Neural cell (in vitro differentiated cells): Measurements from ENCODE around the gene MUC5B. TPM values are rescaled to one million over a fixed set of nuclear protein-coding genes. Genes with fewer than 3 reads are reported as not detected.
"Not testable (repeated sequence)": the region's sequence is repeated elsewhere in the genome, so short reads cannot be mapped to it uniquely, and the experiment has no call there.

Experiments used
- H2AFZ ChIP-seq: fragments of 200-600, 300-800 bp; sonication (generic), shearing (Covaris generic); 2 replicates; pipeline ENCODE4 v1.6.0; 2014; ENCODE audit warnings: low read depth, mild to moderate bottlenecking, antibody characterized with exemption, low read length, moderate library complexity
- H3F3A ChIP-seq: fragments of 200-600 bp; shearing (Covaris generic); 2 replicates; pipeline ENCODE4 v1.6.1; 2016; ENCODE audit warnings: mild to moderate bottlenecking, moderate library complexity, mixed read lengths, antibody characterized with exemption, low read length; ENCODE audit not compliant: insufficient read depth, poor library complexity, severe bottlenecking
- H3K27ac ChIP-seq: fragments of 200-600, 300-800 bp; sonication (generic), shearing (Covaris generic); 2 replicates; pipeline ENCODE4 v1.5.1; 2014; ENCODE audit warnings: mild to moderate bottlenecking, low read length, moderate library complexity
- H3K27me3 ChIP-seq: fragments of 300-800, 200-600 bp; sonication (generic), shearing (Covaris generic); 2 replicates; pipeline ENCODE4 v1.6.0; 2014; ENCODE audit warnings: mild to moderate bottlenecking, low read depth, low read length, moderate library complexity; ENCODE audit not compliant: insufficient read depth
- H3K36me3 ChIP-seq: fragments of 300-800, 200-600 bp; sonication (generic), shearing (Covaris generic); 2 replicates; pipeline ENCODE4 v1.5.1; 2014; ENCODE audit warnings: mild to moderate bottlenecking, antibody characterized with exemption, low read length, moderate library complexity; ENCODE audit not compliant: insufficient read depth
- H3K4me2 ChIP-seq: fragments of 300-800, 200-600 bp; sonication (generic), shearing (Covaris generic); 2 replicates; pipeline ENCODE4 v1.6.0; 2014; ENCODE audit warnings: mild to moderate bottlenecking, low read length
- H3K4me3 ChIP-seq: fragments of 300-800, 200-600 bp; sonication (generic), shearing (Covaris generic); 2 replicates; pipeline ENCODE4 v1.5.1; 2014; ENCODE audit warnings: mild to moderate bottlenecking, low read length, moderate library complexity
- H3K79me2 ChIP-seq: fragments of 200-600 bp; shearing (Covaris generic); replicated peaks from 2 replicates; pipeline ENCODE4 v1.6.0; 2014; ENCODE audit warnings: mild to moderate bottlenecking, low read length, moderate library complexity; ENCODE audit not compliant: insufficient read depth
- H3K9ac ChIP-seq: fragments of 300-800, 200-600 bp; sonication (generic), shearing (Covaris generic); 2 replicates; pipeline ENCODE4 v1.6.1; 2016; ENCODE audit warnings: mild to moderate bottlenecking, low read length, mixed read lengths
- H3K9me2 ChIP-seq: fragments of 200-600 bp; shearing (Covaris generic); 2 replicates; pipeline ENCODE4 v1.6.1; 2016; ENCODE audit warnings: mild to moderate bottlenecking, low read length, mixed read lengths; ENCODE audit not compliant: insufficient read depth
- H3K9me3 ChIP-seq: fragments of 200-600, 300-800 bp; sonication (generic), shearing (Covaris generic); 2 replicates; pipeline ENCODE4 v1.6.1; 2016; ENCODE audit warnings: mild to moderate bottlenecking, mixed run types, low read length, moderate library complexity, mixed read lengths
- H4K20me1 ChIP-seq: fragments of 200-600 bp; shearing (Covaris generic); 2 replicates; pipeline ENCODE4 v1.6.1; 2016; ENCODE audit warnings: mild to moderate bottlenecking, mixed run types; ENCODE audit not compliant: insufficient read depth
- CTCF ChIP-seq: fragments of 450-650 bp; IDR thresholded peaks from 2 replicates; pipeline ENCODE4 v1.5.1; 2014; ENCODE audit warnings: antibody characterized with exemption, mild to moderate bottlenecking, moderate library complexity; ENCODE audit not compliant: poor library complexity, severe bottlenecking
- EP300 ChIP-seq: fragments of 450-650 bp; conservative IDR thresholded peaks from 2 replicates; pipeline ENCODE4 v1.6.1; 2014; ENCODE audit warnings: antibody characterized with exemption, mild to moderate bottlenecking, moderate library complexity; ENCODE audit not compliant: poor library complexity, severe bottlenecking
- EZH2 ChIP-seq: fragments of 200-600, 300-800 bp; shearing (Covaris generic), sonication (generic); IDR thresholded peaks from 2 replicates; pipeline ENCODE4 v1.6.1; 2014; ENCODE audit warnings: antibody characterized with exemption, low read length, borderline replicate concordance, mild to moderate bottlenecking; ENCODE audit not compliant: insufficient read depth, poor library complexity, severe bottlenecking
- MXI1 ChIP-seq: fragments of 450-650 bp; conservative IDR thresholded peaks from 2 replicates; pipeline ENCODE4 v1.6.1; 2014; ENCODE audit warnings: antibody characterized with exemption, mild to moderate bottlenecking; ENCODE audit not compliant: poor library complexity, severe bottlenecking
- POLR2AphosphoS5 ChIP-seq: IDR thresholded peaks from 2 replicates; pipeline ENCODE4 v1.6.1; 2012
- RAD21 ChIP-seq: fragments of 450-650 bp; conservative IDR thresholded peaks from 2 replicates; pipeline ENCODE4 v1.6.1; 2014; ENCODE audit warnings: antibody characterized with exemption, mild to moderate bottlenecking, moderate library complexity
- REST ChIP-seq: IDR thresholded peaks from 2 replicates; pipeline ENCODE4 v1.6.1; 2012; ENCODE audit warnings: borderline replicate concordance
- SMC3 ChIP-seq: fragments of 450-650 bp; conservative IDR thresholded peaks from 2 replicates; pipeline ENCODE4 v1.6.1; 2014; ENCODE audit warnings: antibody characterized with exemption, mild to moderate bottlenecking, moderate library complexity; ENCODE audit not compliant: poor library complexity
- TAF1 ChIP-seq: IDR thresholded peaks from 2 replicates; pipeline ENCODE4 v1.6.1; 2012; ENCODE audit warnings: low read depth
- polyA plus RNA-seq: library from polyadenylated mRNA; depleted of rRNA; stranded (reverse); fragments of >200 nt; gene quantifications from 2 replicates; pipeline ENCODE4 v1.2.3, GENCODE V29; 2014

MUC5B gene
- polyA plus RNA-seq, 1 donor from 2014 or later = not detected

GRCh38 chr11:1211838-1212237 is 11.0 kb upstream of the MUC5B start:
- Histone ChIP-seq H3K9me2 (no peaks in the 10 kb centered on the region), H3K36me3 (no peaks in the 10 kb centered on the region), H3K4me2 (no peak overlapping the region), H2AFZ (no peak overlapping the region), H3F3A (no peaks in the 10 kb centered on the region), H3K79me2 (no peaks in the 10 kb centered on the region), H3K27me3 (no peaks in the 10 kb centered on the region), H3K27ac (no peak overlapping the region), H3K9me3 (peaks cover 8% of the 10 kb centered on the region), H3K4me3 (no peak overlapping the region), H4K20me1 (no peaks in the 10 kb centered on the region), H3K9ac (no peak overlapping the region)
- TF ChIP-seq SMC3 (no peak), POLR2AphosphoS5 (no peak), REST (no peak)

GRCh38 chr11:1215826-1216225 is 7.0 kb upstream of the MUC5B start:
- H3K27me3 ChIP-seq = not testable (repeated sequence)

GRCh38 chr11:1217151-1217550 is 5.7 kb upstream of the MUC5B start:
- TF ChIP-seq SMC3 = no peak
- no peak for TF ChIP-seq EZH2
- no peak for TF ChIP-seq POLR2AphosphoS5
- TF ChIP-seq EP300 = no peak
- no peak for TF ChIP-seq MXI1
- TF ChIP-seq CTCF = no peak
- no peak for TF ChIP-seq REST
- TF ChIP-seq RAD21 = no peak
- no peak for TF ChIP-seq TAF1

More at GRCh38 chr11:1215826-1216225, 7.0 kb upstream of the MUC5B start:
- H3K9me2 ChIP-seq, H3K79me2 ChIP-seq, H3F3A ChIP-seq, H3K4me3 ChIP-seq, H3K9me3 ChIP-seq, H2AFZ ChIP-seq, H3K9ac ChIP-seq, H3K36me3 ChIP-seq, H3K4me2 ChIP-seq, H3K27ac ChIP-seq, H4K20me1 ChIP-seq: not testable (repeated sequence)

More at GRCh38 chr11:1217151-1217550, 5.7 kb upstream of the MUC5B start:
- H3F3A ChIP-seq = no peaks in the 10 kb centered on the region
- no peak overlapping the region for H3K4me2 ChIP-seq
- no peaks in the 10 kb centered on the region for H3K9me2 ChIP-seq
- H3K9ac ChIP-seq = no peak overlapping the region
- H3K36me3 ChIP-seq = no peaks in the 10 kb centered on the region
- no peak overlapping the region for H3K4me3 ChIP-seq
- no peak overlapping the region for H3K27ac ChIP-seq
- H3K9me3 ChIP-seq = peaks cover 2% of the 10 kb centered on the region
- no peaks in the 10 kb centered on the region for H3K27me3 ChIP-seq
- H3K79me2 ChIP-seq = no peaks in the 10 kb centered on the region
- H2AFZ ChIP-seq = no peak overlapping the region
- H4K20me1 ChIP-seq = no peaks in the 10 kb centered on the region
